ENCODE results near the gene PHLPP1.

DNA sequence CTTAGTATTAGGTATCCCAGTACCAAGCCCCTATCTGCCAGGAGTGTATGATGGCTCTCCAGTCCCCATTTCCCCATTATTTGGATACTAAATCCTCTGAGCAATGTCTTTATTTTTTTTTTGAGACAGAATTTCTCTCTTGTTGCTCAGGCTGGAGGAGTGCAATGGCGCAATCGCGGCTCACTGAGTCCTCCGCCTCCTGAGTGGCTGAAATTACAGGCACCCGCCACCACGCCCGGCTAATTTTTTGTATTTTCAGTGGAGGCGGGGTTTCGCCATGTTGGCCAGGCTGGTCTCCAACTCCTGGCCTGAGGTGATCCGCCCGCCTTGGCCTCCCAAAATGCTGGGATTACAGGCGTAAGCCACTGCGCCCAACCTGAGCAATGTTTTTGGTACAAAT lies 3.6 kb upstream of the PHLPP1 start:
- TF ChIP-seq, protein P1, sequence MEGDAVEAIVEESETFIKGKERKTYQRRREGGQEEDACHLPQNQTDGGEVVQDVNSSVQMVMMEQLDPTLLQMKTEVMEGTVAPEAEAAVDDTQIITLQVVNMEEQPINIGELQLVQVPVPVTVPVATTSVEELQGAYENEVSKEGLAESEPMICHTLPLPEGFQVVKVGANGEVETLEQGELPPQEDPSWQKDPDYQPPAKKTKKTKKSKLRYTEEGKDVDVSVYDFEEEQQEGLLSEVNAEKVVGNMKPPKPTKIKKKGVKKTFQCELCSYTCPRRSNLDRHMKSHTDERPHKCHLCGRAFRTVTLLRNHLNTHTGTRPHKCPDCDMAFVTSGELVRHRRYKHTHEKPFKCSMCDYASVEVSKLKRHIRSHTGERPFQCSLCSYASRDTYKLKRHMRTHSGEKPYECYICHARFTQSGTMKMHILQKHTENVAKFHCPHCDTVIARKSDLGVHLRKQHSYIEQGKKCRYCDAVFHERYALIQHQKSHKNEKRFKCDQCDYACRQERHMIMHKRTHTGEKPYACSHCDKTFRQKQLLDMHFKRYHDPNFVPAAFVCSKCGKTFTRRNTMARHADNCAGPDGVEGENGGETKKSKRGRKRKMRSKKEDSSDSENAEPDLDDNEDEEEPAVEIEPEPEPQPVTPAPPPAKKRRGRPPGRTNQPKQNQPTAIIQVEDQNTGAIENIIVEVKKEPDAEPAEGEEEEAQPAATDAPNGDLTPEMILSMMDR (conservative IDR thresholded peaks at IDR 0.05; ENCODE audit: low read depth, low read length), result no peak
- no peak for TF ChIP-seq EZH2 (IDR thresholded peaks at IDR 0.05; ENCODE audit: low read length, unreplicated experiment)

All from PC-3 (cell line).